K562 (cell line): Measurements from ENCODE around the gene ACR.
"Not testable (repeated sequence)": the region's sequence is repeated elsewhere in the genome, so short reads cannot be mapped to it uniquely, and the experiment has no call there.

Experiments
- BACH1 ChIP-seq: fragments of 200-800 bp; sonication (Bioruptor generic); IDR thresholded peaks from 2 replicates; pipeline ENCODE4 v1.6.1; 2016; ENCODE audit warnings: missing genetic modification characterization, missing compliant biosample characterization
- CTCF ChIP-seq, 3 experiments: IDR thresholded peaks in 2 of 3; conservative IDR thresholded peaks in 1 of 3; 2 replicates each; pipeline ENCODE4 v1.5.1; 2011 to 2012; ENCODE audit warnings: low read length in 3 of 3, mild to moderate bottlenecking in 3 of 3, control low read depth in 2 of 3, improper control_type of control experiment in 1 of 3, inconsistent platforms in 1 of 3, low read depth in 1 of 3, mixed read lengths in 1 of 3, moderate library complexity in 1 of 3; ENCODE audit not compliant: insufficient read depth in 2 of 3
- FOXA1 ChIP-seq: fragments of 450-650 bp; IDR thresholded peaks from 2 replicates; pipeline ENCODE4 v1.6.1; 2016; ENCODE audit warnings: mild to moderate bottlenecking, borderline replicate concordance
- FOXM1 ChIP-seq, 2 experiments: fragments of 450-650 bp in 1 of 2; sonication (generic) in 1 of 2; formaldehyde crosslinking in 1 of 2; IDR thresholded peaks; 2 replicates each; pipeline versions ENCODE4 v1.6.1 to v1.9.0; 2017 to 2022; ENCODE audit warnings: low read depth in 2 of 2, mild to moderate bottlenecking in 2 of 2, missing genetic modification reagents in 1 of 2, moderate library complexity in 1 of 2
- HNRNPLL ChIP-seq: fragments of 200-400 bp; formaldehyde crosslinking; IDR thresholded peaks from 2 replicates; pipeline ENCODE4 v1.6.1; 2017; ENCODE audit warnings: low read length, low read depth, mild to moderate bottlenecking; ENCODE audit not compliant: poor library complexity, severe bottlenecking
- MAFG ChIP-seq: fragments of 450-650 bp; conservative IDR thresholded peaks from 2 replicates; pipeline ENCODE4 v1.6.1; 2016; ENCODE audit warnings: missing genetic modification characterization, missing compliant biosample characterization
- MEIS2 ChIP-seq: fragments of 450-650 bp; IDR thresholded peaks from 2 replicates; pipeline ENCODE4 v1.6.1; 2014; ENCODE audit warnings: mild to moderate bottlenecking; ENCODE audit not compliant: partially characterized antibody
- MXD1 ChIP-seq: fragments of 250-450 bp; sonication (Bioruptor Pico); IDR thresholded peaks from 2 replicates; pipeline ENCODE4 v1.8.0; 2021; ENCODE audit warnings: borderline replicate concordance, mild to moderate bottlenecking, moderate library complexity; ENCODE audit not compliant: poor library complexity, severe bottlenecking
- NR2C1 ChIP-seq, 2 experiments: fragments of 450-650 bp; IDR thresholded peaks; 2 replicates each; pipeline ENCODE4 v1.6.1; 2017; ENCODE audit warnings: mild to moderate bottlenecking in 2 of 2, antibody characterized with exemption in 1 of 2, inconsistent platforms in 1 of 2, missing compliant biosample characterization in 1 of 2, missing genetic modification characterization in 1 of 2
- POLR2A ChIP-seq: fragments of 450-650 bp; conservative IDR thresholded peaks from 2 replicates; pipeline ENCODE4 v1.6.1; 2016
- RFX5 ChIP-seq: IDR thresholded peaks from 2 replicates; pipeline ENCODE4 v1.6.1; 2011; ENCODE audit warnings: low read depth, mild to moderate bottlenecking, improper control_type of control experiment, low read length
- SNAPC5 ChIP-seq: fragments of 250-450 bp; sonication (Bioruptor Pico); IDR thresholded peaks from 2 replicates; pipeline ENCODE4 v1.8.0; 2021; ENCODE audit warnings: moderate library complexity, mild to moderate bottlenecking, inconsistent platforms
- ZBTB34 ChIP-seq: fragments of 250-450 bp; sonication (Bioruptor Pico); IDR thresholded peaks from 2 replicates; pipeline ENCODE4 v1.8.0; 2021; ENCODE audit warnings: mild to moderate bottlenecking, moderate library complexity
- ZNF695 ChIP-seq: fragments of 450-650 bp; formaldehyde crosslinking; IDR thresholded peaks from 2 replicates; pipeline ENCODE4 v1.4.0; 2020; ENCODE audit warnings: mild to moderate bottlenecking, moderate library complexity

- not testable (repeated sequence) for TF ChIP-seq MXD1 (CRISPR knock-in tag); CTCF (IDR thresholded peaks at IDR 0.05 in 2 of 3, conservative IDR thresholded peaks at IDR 0.05 in 1 of 3; ENCODE audit: insufficient read depth in 2 of 3, low read depth in 1 of 3, low read length in 3 of 3); POLR2A; MEIS2; ZNF695 (CRISPR knock-in tag); ZBTB34 (CRISPR knock-in tag); FOXA1; HNRNPLL; FOXM1 (IDR thresholded peaks at IDR 0.05; ENCODE audit: low read depth); FOXM1 (CRISPR knock-in tag; IDR thresholded peaks at IDR 0.05; ENCODE audit: low read depth); BACH1 (tag); RFX5; NR2C1 (IDR thresholded peaks at IDR 0.05); NR2C1 (tag; IDR thresholded peaks at IDR 0.05); SNAPC5 (CRISPR knock-in tag); MAFG (tag)
Measured at GRCh38 chr22:50756406-50756805, 18.4 kb downstream of the ACR start.
